HUES64 (cell line): ENCODE results near the gene RNF125.

Experiments used
- H3K27ac ChIP-seq: 2 replicates; pipeline ENCODE4 v1.7.0; 2013; ENCODE audit warnings: low read depth, low read length, inconsistent platforms
- H3K27me3 ChIP-seq: 2 replicates; pipeline ENCODE4 v1.6.1; 2013; ENCODE audit warnings: mild to moderate bottlenecking, low read length; ENCODE audit not compliant: insufficient read depth
- H3K36me3 ChIP-seq: 2 replicates; pipeline ENCODE4 v1.6.1; 2013; ENCODE audit warnings: mild to moderate bottlenecking, low read length; ENCODE audit not compliant: insufficient read depth
- H3K4me1 ChIP-seq: 2 replicates; pipeline ENCODE4 v1.6.1; 2013; ENCODE audit warnings: mild to moderate bottlenecking, low read length, moderate library complexity; ENCODE audit not compliant: insufficient read depth
- H3K4me3 ChIP-seq: 2 replicates; pipeline ENCODE4 v1.5.1; 2013; ENCODE audit warnings: mild to moderate bottlenecking, low read length, moderate library complexity
- H3K9ac ChIP-seq: 2 replicates; pipeline ENCODE4 v1.6.1; 2013; ENCODE audit warnings: mild to moderate bottlenecking, low read depth, low read length
- H3K9me3 ChIP-seq: 2 replicates; pipeline ENCODE4 v1.6.1; 2013; ENCODE audit warnings: low read depth, low read length; ENCODE audit not compliant: insufficient read depth
- WGBS: fragments of 150-250, 120-280 bp; methylation state at CpG from one replicate; pipeline ENCODE4 v1.1.7; 2013; ENCODE audit warnings: missing lambda C conversion rate; 5-methylcytosine and 5-hydroxymethylcytosine counted together

RNF125 gene

GRCh38 chr18:32114293-32114942 is 95.8 kb downstream of the RNF125 start:
- Histone ChIP-seq H3K4me3 (no peak overlapping the region), H3K9me3 (no peaks in the 10 kb centered on the region), H3K27ac (no peak overlapping the region), H3K27me3 (no peaks in the 10 kb centered on the region), H3K9ac (no peak overlapping the region), H3K36me3 (peaks cover 72% of the 10 kb centered on the region), H3K4me1 (no peaks in the 10 kb centered on the region)
- 99% methylated on average over 3 of the region's 4 CpGs for WGBS

GRCh38 chr18:32122039-32122438 is 103.4 kb downstream of the RNF125 start:
- peaks cover 82% of the 10 kb centered on the region for H3K36me3 ChIP-seq

More at GRCh38 chr18:32122039-32122438, 103.4 kb downstream of the RNF125 start:
- WGBS = 96% methylated on average over 5 of the region's 5 CpGs
- no peaks in the 10 kb centered on the region for H3K4me1 ChIP-seq
- H3K9ac ChIP-seq = no peak overlapping the region
- H3K27ac ChIP-seq = no peak overlapping the region
- no peaks in the 10 kb centered on the region for H3K27me3 ChIP-seq
- H3K4me3 ChIP-seq = no peak overlapping the region
- H3K9me3 ChIP-seq = no peaks in the 10 kb centered on the region
